Medulla oblongata (tissue), 1 donor: ENCODE data around the gene ABCC9.

Source experiments
- DNase-seq: peaks from one replicate; pipeline ENCODE4 v3.0.0-alpha.2; 2015; ENCODE audit errors: extremely low spot score

Gene ABCC9

DNA sequence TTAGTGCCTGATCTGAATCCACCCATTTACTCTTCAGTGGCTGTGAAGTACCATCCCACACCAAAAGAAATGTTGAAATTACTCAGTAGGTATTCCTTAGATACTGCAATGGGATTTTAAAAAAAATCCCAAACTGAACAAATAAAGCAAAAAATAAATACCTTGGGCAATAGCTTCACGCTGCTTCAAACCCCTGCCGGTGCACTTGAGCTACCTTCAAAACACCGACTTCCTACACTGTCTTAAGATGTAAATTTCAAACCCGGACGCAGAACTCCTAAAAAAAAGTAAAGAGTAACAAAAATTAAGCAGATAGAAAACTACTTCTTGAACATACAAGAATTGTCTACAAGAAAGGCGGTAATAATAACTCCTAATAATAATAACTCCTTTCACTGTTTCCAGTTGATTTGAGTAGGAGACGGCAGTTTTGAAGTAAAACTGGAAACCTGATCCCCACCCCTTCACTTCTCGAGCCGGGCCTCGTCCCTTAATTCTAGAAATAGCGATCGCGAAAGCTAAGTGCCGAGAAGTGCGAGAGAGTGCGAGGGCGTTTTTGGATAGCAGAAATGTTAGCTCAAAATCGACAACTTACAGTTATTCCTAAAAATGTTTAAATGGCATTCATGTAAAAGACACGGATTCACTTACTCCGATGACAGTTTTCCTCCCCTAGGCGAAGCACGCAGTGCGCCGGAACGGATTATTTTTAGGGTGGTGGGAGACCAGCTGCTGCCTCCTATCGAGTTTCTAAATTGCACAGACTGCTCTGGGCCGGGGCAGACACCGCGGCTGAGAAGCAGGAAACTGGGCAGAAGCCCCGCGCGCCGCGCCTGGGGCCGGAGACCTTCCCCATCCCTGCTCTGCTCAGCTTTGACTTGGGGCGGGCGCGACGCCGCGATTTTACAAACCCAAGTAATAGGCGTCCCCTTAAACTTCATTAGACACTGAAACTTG lies at the start of gene ABCC9:
Gene ABCC9, minus strand, starts transcription at position 878 of the 957 bp plus-strand sequence. CDS start 4,752 bp downstream, outside the sequence.
- DNase-seq: peak; percentile 40

GRCh38 chr12:21989819-21990412 lies 48.7 kb upstream of the ABCC9 start:
- peak; percentile 13 for DNase-seq

GRCh38 chr12:21988619-21989018 lies 47.4 kb upstream of the ABCC9 start:
- no peak for DNase-seq

DNA sequence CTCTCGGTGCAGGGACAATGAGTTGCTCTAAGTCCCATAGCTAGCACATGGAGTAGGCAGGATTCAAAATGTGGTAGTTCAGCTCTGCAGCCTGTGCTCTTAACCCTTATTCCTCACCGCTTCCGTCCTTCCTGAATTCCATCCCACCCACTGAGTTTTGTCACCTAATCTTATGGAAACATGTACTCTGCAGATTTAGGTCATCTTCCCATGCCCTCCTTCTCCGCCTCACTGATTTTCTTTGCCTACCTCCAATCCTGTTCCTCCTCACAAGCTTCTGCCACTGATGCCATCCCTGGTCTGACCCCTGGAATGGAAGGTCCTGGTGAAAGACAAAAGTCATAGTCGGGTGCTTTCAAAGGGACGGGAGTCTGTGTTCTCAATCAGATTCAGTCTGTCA lies 46.5 kb upstream of the ABCC9 start:
- DNase-seq: no peak

GRCh38 chr12:21985155-21985554 lies 43.9 kb upstream of the ABCC9 start:
- DNase-seq: no peak

DNA sequence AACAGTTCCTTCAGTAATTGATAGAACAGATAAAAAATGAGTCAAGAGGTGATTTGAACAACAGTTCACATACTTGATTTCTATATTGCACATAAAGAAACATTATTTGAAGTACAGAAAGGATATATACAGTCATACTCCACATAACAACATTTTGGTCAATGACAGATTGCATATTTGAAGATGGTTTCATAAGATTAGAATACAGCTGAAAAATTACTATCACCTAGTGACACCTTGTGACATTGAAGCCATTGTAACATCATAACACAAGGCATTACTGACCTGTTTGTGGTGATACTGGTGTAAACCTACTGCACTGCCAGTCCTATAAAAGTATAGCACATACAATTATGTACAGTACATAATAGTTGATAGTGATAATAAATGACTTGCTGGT lies 43.1 kb upstream of the ABCC9 start:
- DNase-seq: no peak

DNA sequence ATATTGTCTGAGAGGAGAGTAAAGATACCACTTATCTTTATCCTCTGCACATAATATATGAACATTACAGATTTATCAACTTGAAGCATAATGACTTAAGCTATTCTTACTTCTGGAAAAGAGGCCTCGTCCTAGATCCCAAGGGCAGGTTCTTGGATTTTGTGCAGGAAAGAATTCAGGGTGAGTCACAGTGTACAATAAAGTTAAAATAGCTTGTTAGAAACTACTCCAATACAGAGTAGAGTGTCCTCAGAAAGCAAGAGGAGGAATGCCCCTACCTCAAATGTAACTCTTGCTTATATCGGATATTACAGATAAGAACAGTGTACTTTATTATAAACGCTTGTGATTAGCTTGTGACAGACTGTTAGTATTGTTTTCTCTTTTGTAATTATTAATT lies 41.9 kb upstream of the ABCC9 start:
- DNase-seq: no peak

DNA sequence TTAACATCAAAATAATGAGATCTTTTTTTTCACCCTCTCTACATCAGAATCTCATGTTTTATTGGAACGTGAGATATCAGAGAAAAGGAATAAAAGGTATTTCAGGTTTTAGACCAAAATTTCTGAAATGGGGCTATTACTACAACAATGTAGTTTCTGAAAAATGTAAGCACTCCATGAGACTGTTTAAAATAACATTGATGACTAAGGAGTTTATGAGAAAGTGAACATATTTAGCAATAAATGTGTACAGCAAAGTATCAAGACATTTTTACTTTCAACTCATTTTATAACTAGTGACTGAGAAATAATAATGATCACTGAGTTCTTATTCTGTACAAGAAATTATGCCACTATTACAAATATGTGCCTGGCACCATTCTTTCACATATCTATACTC lies 39.3 kb upstream of the ABCC9 start:
- no peak for DNase-seq

GRCh38 chr12:21975293-21975692 lies 34.1 kb upstream of the ABCC9 start:
- DNase-seq: no peak

GRCh38 chr12:21973221-21973620 lies 32.0 kb upstream of the ABCC9 start:
- no peak for DNase-seq

- no peak for DNase-seq
Measured at GRCh38 chr12:21972055-21972454, 30.8 kb upstream of the ABCC9 start.

- no peak for DNase-seq
Measured at GRCh38 chr12:21971344-21971743, 30.1 kb upstream of the ABCC9 start.

GRCh38 chr12:21962821-21963220 lies 21.6 kb upstream of the ABCC9 start:
- no peak for DNase-seq

GRCh38 chr12:21962236-21962635 lies 21.0 kb upstream of the ABCC9 start:
- DNase-seq: no peak

DNA sequence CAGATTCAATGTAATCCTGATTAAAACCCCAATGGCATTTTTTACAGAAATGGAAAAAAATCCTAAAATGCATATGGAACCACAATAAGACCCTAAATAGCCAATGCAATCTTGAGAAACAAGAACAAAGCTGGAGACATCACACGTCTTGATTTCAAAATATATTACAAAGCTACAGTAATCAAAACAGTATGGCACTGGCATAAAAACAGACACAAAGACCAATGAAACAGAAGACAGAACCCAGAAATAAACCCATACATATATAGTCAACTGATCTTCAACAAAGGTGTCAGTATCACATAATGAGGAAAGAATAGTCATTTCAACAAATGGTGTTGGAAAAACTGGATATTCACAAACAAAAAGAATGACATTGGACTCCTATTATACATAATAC lies 9.4 kb upstream of the ABCC9 start:
- no peak for DNase-seq

- DNase-seq: no peak
Measured at GRCh38 chr12:21949036-21949435, 7.8 kb upstream of the ABCC9 start.

- DNase-seq: no peak
Measured at GRCh38 chr12:21946983-21947382, 5.8 kb upstream of the ABCC9 start.

- DNase-seq: no peak
Measured at GRCh38 chr12:21945002-21945401, 3.8 kb upstream of the ABCC9 start.

- DNase-seq: no peak
Measured at GRCh38 chr12:21942377-21942703, 1.1 kb upstream of the ABCC9 start.

DNA sequence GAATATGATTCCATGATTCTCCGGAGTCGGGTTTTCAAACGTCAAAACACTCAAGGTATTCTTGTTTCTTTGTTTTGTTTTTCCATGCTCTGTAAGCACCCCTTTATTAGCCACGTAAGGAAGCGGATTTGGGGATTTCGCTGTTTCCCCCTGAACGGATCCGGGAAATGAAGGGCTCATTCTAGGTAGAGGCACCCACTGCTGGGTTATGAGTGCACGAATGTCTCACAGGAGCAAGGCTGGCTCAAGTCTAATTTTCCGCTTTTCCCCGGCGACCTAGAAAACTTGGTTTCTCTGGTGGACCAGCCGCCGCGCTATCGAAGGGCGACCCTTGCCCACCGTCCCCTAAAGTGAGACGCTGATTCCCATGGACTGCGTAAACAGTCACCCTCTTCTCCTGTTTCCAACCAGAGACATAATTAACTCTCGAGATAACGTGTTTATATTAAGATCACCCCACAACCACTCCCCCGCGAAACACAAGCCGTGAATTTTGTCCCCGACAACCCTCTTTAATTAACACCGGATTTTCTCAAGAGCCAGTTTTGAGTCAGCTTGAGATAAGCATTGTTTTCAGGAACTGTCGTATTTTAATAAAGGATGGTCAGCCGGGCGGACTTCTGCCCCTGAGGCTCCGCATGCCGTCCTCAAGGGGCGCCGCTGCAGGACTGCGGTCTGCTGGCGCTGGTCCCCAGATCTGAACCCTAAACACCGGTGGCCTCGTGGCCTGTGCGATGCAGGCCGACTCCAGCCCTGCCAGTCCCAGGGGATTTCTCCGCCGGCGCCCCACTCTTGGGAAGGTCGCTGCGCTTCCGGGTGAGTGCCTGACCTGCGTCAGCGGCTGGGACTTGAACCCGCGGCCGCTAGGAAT lies 515 bp upstream of the ABCC9 start:
- peak; percentile 15 for DNase-seq

- peak; percentile 34 for DNase-seq
Measured at GRCh38 chr12:21939435-21939834, 1.8 kb downstream of the ABCC9 start.

GRCh38 chr12:21938879-21939278 lies 2.3 kb downstream of the ABCC9 start:
- no peak for DNase-seq
